ENCODE measurements around the gene CDCA3.

DNA sequence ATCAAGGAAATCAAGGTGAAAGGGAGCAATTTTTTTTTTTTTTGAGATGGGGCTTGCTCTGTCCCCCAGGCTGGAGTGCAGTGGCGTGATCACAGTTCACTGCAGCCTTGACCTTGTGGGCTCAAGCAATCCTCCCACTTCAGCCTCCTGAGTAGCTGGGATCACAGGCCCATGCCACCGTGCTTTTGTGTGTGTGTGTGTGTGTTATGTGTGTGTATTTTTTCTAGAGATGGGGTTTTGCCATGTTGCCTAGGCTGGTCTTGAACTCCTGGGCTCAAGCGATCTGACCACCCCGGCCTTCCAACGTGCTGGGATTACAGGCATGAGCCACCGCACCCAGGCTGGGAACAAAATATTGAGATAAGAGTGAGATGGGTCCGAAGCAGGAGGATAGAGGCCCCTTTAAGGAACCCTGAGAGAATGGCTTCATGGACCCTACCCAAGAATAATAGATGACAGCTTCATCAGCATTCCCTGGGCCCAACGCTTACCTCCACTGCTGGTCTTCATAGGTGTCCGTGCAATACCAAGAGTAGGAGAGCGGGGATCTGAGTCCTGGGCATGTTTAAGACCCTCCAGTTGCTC, 1.0 kb downstream of the CDCA3 start:
- no peak for TF ChIP-seq POLR2A (IDR thresholded peaks at IDR 0.05; ENCODE audit: low read depth, low read length)
- no peak for TF ChIP-seq TAF1 (IDR thresholded peaks at IDR 0.05; ENCODE audit: borderline replicate concordance, low read depth, low read length)
- TF ChIP-seq POLR2AphosphoS5 (IDR thresholded peaks at IDR 0.05; ENCODE audit: low read depth, low read length) = no peak

All from GM12892 (cell line).